Stimulated activated CD4-positive, alpha-beta T cell treated with anti-CD3 and anti-CD28 coated beads, TNF-alpha, amount 100 ng/mL, for 48 hours (primary cell): ENCODE data around the gene RAB40B.

ENCODE experiments used
- DNase-seq, 3 donors: peaks; one replicate each; pipeline ENCODE4 v3.0.0-alpha.2; 2020; ENCODE audit warnings: low read depth in 3 of 3

Gene RAB40B

GRCh38 chr17:82615084-82616020 is 83.1 kb downstream of the RAB40B start:
- DNase-seq, result no peak

- no peak for DNase-seq
Measured at GRCh38 chr17:82614095-82614631, 84.3 kb downstream of the RAB40B start.

GRCh38 chr17:82613283-82614094 is 85.0 kb downstream of the RAB40B start:
- no peak for DNase-seq

- DNase-seq, result no peak
Measured at GRCh38 chr17:82611140-82612058, 87.1 kb downstream of the RAB40B start.

DNA sequence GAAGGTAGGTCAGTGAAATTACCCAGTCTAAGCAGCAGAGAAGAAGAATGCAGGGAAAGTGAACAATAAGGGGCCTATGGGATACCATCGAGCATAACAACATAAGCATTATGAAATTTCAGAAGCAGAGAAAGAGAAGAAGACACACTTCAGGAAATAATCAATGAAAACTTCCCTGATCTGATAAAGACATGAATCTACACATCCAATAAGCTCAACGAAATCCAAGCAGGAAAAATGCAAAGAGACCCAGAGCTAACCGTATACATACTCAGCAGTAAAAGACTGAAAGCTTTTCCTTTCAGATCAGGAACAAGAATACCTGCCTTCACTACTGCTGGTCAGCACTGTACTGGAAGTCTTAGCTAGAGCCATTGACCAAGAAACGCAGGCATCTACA is 88.8 kb downstream of the RAB40B start:
- DNase-seq, result no peak

DNA sequence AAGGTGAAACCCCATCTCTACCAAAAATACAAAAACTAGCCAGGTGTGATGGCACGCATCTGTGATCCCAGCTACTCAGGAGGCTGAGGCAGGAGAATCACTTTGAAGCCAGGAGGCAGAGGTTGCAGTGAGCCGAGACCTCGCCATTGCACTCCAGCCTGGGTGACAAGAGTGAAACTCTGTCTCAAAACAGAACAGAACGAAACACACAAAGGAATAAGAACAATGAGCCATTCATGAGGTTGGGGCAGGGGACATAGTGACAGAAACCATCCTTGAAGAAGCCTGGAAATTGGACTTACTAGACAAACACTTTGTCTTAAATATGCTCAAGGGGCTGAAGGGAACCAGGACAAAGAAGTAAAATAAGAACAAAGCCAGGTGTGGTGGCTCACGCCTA is 89.7 kb downstream of the RAB40B start:
- no peak for DNase-seq

GRCh38 chr17:82605939-82606600 is 92.4 kb downstream of the RAB40B start:
- no peak for DNase-seq
